ENCODE data around the gene GPR33. TPM values are rescaled to one million over a fixed set of nuclear protein-coding genes. Genes with fewer than 3 reads are reported as not detected.

The GPR33 gene
- total RNA-seq, 1 donor from 2014 or later: not detected

DNA sequence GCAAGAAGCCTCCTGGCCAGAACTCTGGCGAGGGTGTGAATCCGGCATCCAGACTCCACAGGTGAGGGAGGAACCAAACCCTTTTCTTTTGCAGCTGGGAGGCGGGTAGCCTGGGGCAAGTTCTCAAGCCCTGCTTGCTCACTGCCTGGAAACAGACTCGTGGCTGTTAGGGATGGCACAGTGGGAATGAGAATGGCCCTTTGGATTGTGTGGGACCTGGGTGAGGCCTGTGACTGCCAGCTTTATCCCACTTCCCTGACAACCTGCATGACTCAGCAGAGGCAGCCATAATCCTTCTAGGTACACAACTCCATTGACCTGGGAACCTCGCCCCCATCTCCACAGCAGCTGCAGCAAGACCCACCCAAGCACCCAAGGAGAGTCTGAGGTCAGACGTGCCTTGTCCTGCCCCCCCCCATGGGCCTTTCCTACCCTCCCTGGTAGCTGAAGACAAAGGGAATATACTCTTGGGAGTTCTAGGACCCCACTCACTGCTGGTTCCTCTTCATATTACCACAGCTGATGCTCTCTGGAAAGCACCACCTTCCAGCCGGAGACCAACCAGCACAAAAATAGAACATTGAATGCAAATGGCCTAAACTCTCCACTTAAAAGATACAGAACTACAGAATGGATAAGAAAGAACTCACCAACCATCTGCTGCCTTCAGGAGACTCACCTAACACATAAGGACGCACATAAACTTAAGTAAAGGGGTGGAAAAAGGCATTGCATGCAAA lies 5.1 kb upstream of the GPR33 start:
- no peak for DNase-seq (ENCODE audit: low read depth, low spot score)
- Mint-ChIP-seq H3K9me3 (no peaks in the 10 kb centered on the region), H3K4me3 (no peak overlapping the region), H3K27ac (ENCODE audit: unreplicated experiment) (no peak overlapping the region), H3K4me1 (no peaks in the 10 kb centered on the region), H3K27me3 (ENCODE audit: low read depth) (no peaks in the 10 kb centered on the region), H3K36me3 (ENCODE audit: low read depth) (peaks cover 6% of the 10 kb centered on the region)
- TF ChIP-seq, protein P1, sequence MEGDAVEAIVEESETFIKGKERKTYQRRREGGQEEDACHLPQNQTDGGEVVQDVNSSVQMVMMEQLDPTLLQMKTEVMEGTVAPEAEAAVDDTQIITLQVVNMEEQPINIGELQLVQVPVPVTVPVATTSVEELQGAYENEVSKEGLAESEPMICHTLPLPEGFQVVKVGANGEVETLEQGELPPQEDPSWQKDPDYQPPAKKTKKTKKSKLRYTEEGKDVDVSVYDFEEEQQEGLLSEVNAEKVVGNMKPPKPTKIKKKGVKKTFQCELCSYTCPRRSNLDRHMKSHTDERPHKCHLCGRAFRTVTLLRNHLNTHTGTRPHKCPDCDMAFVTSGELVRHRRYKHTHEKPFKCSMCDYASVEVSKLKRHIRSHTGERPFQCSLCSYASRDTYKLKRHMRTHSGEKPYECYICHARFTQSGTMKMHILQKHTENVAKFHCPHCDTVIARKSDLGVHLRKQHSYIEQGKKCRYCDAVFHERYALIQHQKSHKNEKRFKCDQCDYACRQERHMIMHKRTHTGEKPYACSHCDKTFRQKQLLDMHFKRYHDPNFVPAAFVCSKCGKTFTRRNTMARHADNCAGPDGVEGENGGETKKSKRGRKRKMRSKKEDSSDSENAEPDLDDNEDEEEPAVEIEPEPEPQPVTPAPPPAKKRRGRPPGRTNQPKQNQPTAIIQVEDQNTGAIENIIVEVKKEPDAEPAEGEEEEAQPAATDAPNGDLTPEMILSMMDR (conservative IDR thresholded peaks at IDR 0.05): no peak

DNA sequence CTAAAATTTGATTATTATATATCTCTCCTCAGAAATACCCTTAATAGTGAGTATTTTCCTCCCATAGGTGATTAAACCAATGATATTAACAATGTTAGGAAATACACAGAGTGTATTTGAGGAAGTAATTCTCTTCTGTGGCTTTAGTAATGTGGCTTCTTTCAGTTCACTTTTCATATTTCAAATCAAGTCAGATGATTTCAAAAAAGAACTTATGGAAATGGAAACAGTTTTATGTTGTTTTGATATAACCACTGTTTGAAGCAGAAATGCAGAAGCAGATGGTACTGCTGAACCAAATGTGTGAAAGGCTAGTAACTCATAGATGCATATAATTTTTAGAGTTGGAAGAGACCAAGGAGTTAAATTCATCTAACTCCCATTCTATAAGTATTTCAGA lies 1.9 kb upstream of the GPR33 start:
- TF ChIP-seq, protein P1 (conservative IDR thresholded peaks at IDR 0.05): no peak
- H3K9me3 Mint-ChIP-seq: no peaks in the 10 kb centered on the region
- no peak for DNase-seq (ENCODE audit: low read depth, low spot score)
- no peak overlapping the region for H3K27ac Mint-ChIP-seq (ENCODE audit: unreplicated experiment)
- H3K27me3 Mint-ChIP-seq (ENCODE audit: low read depth): no peaks in the 10 kb centered on the region
- no peaks in the 10 kb centered on the region for H3K4me1 Mint-ChIP-seq
- H3K36me3 Mint-ChIP-seq (ENCODE audit: low read depth): no peaks in the 10 kb centered on the region
- H3K4me3 Mint-ChIP-seq: no peak overlapping the region

DNA sequence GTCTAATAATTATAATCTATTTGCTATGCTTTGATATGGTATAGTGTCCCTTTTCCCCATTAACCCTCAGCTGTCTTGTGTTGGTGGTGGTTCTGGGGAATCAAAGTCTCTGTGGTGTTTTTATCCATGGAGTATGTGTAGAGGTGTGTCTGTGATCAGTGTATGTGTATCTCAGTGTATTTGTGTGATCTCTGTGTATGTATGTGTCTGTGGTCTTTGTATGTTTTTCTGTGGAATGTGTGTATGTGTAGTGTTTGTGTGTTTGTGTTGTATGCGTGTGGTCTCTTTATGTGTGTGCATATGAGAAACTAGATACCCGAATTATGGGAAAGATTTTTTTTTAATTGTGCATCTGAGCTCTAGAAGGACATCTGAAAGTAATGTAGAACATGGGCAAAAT lies 1.1 kb downstream of the GPR33 start:
- Mint-ChIP-seq H3K27me3 (ENCODE audit: low read depth) (no peaks in the 10 kb centered on the region), H3K4me1 (no peaks in the 10 kb centered on the region), H3K9me3 (no peaks in the 10 kb centered on the region), H3K36me3 (ENCODE audit: low read depth) (no peaks in the 10 kb centered on the region), H3K27ac (ENCODE audit: unreplicated experiment) (peak overlapping the region; percentile 1), H3K4me3 (no peak overlapping the region)
- no peak for DNase-seq (ENCODE audit: low read depth, low spot score)
- TF ChIP-seq, protein P1 (conservative IDR thresholded peaks at IDR 0.05): no peak

DNA sequence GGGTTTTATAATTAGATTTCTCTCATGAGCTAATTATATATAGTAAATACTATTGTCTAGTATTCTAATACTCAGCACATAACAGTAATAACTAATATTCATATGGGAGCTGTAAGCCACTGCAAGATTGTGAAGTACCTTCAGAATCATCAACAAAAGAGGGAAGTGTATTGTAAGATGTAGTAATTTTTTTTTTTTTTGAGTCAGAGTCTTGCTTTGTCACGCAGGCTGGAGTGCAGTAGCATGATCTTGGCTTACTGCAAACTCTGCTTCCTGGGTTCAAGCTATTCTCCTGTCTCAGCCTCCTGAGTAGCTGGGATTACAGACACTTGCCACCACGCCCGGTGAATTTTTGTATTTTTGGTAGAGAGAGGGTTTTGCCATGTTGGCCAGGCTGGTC lies 3.1 kb downstream of the GPR33 start:
- H3K4me1 Mint-ChIP-seq: peaks cover 6% of the 10 kb centered on the region

DNA sequence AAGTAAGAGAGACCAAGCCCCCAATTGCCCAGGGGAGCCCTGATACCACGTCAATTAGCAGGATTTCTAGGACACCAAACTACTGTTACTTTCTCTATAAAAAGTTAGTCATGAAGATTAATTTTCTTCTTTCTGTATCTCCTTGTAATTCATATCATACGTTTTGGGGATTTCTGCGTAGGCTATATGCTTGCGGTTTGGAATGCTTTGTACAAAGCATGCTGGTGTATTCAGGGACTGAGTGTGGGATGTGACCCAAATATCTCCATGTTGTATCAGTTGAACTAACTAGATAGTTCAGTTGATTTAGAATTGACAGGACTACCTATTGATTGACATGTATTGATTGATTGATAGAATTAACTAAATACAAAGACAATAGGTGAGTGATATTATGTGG lies 7.7 kb downstream of the GPR33 start:
- Mint-ChIP-seq H3K27me3 (ENCODE audit: low read depth) (no peaks in the 10 kb centered on the region), H3K9me3 (no peaks in the 10 kb centered on the region), H3K36me3 (ENCODE audit: low read depth) (no peaks in the 10 kb centered on the region), H3K4me3 (no peak overlapping the region), H3K4me1 (peaks cover 18% of the 10 kb centered on the region), H3K27ac (ENCODE audit: unreplicated experiment) (no peak overlapping the region)
- TF ChIP-seq, protein P1 (conservative IDR thresholded peaks at IDR 0.05): no peak
- no peak for DNase-seq (ENCODE audit: low read depth, low spot score)

More for the DNA sequence above, 3.1 kb downstream of the GPR33 start:
- TF ChIP-seq, protein P1 (conservative IDR thresholded peaks at IDR 0.05): no peak
- H3K36me3 Mint-ChIP-seq (ENCODE audit: low read depth): no peaks in the 10 kb centered on the region
- no peak for DNase-seq (ENCODE audit: low read depth, low spot score)
- H3K27ac Mint-ChIP-seq (ENCODE audit: unreplicated experiment): peak overlapping the region; percentile 53
- no peaks in the 10 kb centered on the region for H3K27me3 Mint-ChIP-seq (ENCODE audit: low read depth)
- H3K4me3 Mint-ChIP-seq: no peak overlapping the region
- H3K9me3 Mint-ChIP-seq: no peaks in the 10 kb centered on the region
